ENCODE results near the gene ATP1A2.
"Not testable (repeated sequence)": the region's sequence is repeated elsewhere in the genome, so short reads cannot be mapped to it uniquely, and the experiment has no call there.

The ATP1A2 gene

DNA sequence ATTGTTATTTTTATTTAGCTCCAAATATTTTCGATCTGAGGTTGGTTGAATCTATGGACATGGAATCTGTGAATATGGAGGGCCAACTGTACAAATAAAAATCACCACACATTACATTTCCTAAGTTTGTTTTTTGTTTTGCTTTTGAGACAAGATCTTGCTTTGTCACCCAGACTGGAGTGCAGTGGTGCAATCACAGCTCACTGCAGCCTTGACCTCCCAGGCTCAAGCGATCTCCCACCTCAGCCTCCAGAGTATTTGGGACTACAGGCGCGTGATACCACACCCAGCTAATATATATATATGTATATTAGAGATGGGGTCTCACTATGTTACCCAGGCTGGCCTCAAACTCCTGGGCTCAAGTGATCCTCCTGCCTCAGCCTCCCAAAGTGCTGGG, 10.8 kb downstream of the ATP1A2 start:
- not testable (repeated sequence) for DNase-seq

DNA sequence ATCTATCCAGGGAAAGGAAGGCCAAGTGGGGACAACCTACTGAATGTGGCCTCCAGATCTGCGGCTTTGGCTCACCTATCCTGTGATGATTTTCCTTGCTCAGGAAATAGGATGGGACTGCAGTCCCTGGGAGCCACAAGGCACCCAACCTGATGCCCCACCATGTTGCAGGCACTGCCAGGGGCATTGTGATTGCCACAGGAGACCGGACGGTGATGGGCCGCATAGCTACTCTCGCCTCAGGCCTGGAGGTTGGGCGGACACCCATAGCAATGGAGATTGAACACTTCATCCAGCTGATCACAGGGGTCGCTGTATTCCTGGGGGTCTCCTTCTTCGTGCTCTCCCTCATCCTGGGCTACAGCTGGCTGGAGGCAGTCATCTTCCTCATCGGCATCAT, 11.8 kb downstream of the ATP1A2 start:
- no peak for DNase-seq

DNA sequence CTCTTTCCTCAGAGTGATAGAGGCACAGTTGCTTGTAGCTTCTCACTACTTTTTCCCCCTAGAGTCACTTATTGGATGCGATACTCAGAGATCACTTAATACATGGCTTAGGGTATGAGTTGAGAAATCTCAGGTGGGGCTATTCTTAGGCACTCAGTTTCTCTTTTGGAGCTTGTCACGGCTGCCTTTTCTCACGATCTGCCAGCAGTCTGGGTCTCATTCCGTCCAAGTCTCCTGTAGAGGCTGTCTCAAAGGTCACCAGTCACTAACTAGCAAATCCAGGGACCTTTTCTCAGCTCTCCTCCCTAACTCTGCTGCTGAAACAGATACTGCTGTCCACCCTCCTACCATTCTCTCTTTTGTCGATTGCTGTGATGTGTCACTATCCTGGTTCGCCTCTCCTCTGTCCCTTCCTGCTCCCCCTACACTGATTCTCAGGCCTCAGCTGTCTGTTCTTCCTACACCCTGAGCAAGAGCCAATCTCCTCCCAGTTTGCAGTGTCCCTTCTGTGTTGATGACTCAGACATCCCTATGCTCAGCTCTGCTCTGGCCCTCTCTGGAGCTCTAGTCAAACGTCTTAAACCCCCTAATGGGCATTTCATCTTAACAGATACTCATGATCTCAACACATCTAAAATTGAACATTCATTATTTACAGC, 12.4 kb downstream of the ATP1A2 start:
- DNase-seq: no peak

DNA sequence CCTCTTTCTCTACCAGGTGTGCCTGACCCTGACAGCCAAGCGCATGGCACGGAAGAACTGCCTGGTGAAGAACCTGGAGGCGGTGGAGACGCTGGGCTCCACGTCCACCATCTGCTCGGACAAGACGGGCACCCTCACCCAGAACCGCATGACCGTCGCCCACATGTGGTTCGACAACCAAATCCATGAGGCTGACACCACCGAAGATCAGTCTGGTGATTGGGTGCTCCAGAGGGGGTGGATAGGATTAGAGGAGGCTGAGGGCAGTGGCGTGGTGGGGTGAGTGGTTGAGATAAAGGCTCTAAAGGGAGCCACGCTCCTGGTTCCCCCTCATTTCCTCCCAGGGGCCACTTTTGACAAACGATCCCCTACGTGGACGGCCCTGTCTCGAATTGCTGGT, 13.1 kb downstream of the ATP1A2 start:
- no peak for DNase-seq

DNA sequence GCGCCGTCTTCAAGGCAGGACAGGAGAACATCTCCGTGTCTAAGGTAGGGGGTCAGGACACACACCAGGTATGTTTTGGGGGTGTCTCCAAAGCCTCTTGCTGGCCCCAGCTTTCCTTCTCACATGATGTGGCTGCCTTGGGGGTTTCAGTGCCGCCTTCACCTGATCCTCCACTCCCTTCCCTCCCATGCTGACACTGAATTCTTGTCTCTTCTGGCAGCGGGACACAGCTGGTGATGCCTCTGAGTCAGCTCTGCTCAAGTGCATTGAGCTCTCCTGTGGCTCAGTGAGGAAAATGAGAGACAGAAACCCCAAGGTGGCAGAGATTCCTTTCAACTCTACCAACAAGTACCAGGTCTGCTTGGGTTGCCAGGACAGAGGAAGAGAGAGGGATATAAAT, 13.5 kb downstream of the ATP1A2 start:
- no peak for DNase-seq

DNA sequence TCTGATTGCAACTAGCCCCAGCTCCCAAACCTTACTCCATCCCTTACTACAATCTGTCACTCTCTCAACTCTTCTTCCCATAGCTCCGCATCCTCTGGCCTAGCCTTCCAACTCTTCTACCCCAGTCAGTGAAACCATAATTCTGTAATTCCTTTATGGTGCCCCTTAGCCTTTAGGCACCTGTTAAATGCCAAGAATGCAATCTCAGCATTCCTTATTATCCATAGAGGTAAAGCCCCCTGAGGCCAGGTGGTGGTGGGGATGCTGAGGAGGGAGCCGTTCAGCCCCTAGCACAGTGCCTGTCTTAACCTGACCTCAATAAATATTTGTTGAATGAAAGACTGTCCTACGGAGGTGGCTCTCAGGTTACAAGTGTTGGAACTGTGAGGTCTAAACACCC, 14.0 kb downstream of the ATP1A2 start:
- no peak for DNase-seq

DNA sequence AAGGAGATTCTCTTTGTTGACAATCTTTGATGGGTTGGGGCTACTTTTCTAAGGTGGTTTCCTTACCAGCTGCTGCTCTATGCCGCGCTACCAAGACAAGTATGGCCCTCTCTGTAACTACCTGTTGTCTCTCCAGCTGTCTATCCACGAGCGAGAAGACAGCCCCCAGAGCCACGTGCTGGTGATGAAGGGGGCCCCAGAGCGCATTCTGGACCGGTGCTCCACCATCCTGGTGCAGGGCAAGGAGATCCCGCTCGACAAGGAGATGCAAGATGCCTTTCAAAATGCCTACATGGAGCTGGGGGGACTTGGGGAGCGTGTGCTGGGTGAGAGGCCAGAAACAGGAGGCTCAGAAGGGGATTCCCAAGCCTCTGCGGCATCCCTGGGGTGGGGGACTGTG, 14.4 kb downstream of the ATP1A2 start:
- DNase-seq: no peak

DNA sequence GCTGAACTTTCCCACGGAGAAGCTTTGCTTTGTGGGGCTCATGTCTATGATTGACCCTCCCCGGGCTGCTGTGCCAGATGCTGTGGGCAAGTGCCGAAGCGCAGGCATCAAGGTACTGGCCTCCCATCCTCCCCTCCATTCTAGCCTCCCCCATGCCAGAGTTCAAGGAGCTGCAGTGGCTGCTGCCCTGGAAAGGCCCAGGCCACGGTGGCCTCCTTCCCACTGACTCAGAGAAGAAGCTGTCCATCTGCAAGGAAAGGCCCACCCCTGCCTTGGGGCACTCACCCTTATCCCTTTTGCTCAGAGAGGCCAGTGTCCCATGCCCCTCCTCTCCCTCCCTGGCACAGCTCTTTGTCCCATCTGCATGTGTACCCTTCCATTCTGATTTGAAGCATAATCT, 14.9 kb downstream of the ATP1A2 start:
- DNase-seq: no peak

DNA sequence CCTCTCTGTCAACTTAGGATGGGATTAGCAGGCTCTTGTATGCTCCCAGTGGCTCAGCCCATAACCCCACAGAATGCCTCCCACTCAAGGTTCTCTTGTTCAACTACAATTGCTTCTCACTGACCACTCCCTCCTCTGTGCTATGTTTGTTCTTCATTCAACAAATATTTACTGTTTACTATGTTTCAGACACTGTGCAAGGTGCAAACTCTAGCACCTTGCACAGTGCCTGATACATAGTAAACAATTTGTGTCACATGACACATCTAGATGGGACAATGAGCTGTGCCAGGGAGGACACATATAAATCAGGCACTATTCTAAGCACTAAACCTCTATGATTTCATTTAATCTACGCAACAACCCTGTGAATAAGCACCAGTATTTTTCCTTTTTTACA, 15.4 kb downstream of the ATP1A2 start:
- no peak for DNase-seq

DNA sequence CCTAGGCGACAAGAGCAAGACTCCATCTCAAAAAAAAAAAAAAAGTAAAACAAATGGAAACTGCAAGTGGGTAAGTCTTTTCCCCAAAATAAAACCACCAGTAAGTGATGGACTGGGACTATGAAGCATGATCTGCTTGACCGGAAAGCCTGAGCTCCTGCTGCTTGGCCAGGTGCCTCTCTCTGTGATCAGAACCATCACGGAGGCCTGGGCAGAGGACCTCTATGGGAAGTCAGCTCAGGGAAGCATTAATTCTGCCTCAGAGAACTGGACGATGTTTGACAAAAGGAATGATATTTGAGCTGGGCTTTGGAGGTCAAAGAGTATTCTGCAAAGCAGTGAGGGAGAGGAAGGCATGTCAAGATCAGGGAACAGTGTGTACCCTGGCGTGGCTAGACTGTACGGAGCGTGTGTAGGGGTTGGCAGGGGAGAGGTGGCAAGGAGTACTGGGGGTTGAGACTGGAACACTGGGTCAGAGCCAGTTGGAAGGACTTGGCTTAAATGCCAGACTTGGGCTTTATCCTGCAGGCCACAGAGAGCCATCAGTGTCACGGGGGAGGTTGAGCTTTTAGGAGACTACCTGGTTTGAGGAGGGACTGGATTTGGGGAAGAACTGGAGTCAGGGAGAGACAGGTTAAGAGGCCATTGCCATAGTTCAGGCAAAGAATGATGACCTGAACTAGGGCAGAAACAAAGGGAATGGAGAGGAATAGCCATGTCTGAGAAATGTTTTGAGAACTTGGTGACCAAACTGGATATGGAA, 16.4 kb downstream of the ATP1A2 start:
- no peak for DNase-seq

DNA sequence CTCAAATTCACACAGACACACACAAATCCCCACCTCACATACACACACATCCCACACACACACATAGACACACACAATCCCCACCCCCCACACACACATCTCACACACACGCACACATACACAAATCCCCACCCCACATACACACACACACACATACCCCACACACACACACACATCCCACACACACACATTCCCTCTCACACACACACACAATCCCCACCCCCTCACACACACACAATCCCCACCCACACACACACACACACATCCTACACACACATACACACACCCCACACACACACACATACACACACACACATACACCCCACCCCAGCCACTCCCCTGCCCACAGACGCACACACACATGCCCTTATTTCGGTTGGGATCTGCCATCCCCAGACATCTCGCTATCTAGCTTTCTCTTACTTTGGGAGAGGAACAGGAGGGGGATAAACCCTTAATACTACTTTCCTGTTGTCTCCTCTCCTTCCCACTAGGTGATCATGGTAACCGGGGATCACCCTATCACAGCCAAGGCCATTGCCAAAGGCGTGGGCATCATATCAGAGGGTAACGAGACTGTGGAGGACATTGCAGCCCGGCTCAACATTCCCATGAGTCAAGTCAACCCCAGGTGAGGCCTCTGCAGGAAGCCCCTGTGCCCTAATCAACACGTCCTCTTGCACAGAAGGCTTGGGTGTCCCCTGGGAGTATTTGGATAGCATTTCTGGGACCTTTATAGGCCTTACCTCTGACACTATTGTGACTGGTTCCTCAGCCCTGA, 18.6 kb downstream of the ATP1A2 start:
- no peak for DNase-seq

DNA sequence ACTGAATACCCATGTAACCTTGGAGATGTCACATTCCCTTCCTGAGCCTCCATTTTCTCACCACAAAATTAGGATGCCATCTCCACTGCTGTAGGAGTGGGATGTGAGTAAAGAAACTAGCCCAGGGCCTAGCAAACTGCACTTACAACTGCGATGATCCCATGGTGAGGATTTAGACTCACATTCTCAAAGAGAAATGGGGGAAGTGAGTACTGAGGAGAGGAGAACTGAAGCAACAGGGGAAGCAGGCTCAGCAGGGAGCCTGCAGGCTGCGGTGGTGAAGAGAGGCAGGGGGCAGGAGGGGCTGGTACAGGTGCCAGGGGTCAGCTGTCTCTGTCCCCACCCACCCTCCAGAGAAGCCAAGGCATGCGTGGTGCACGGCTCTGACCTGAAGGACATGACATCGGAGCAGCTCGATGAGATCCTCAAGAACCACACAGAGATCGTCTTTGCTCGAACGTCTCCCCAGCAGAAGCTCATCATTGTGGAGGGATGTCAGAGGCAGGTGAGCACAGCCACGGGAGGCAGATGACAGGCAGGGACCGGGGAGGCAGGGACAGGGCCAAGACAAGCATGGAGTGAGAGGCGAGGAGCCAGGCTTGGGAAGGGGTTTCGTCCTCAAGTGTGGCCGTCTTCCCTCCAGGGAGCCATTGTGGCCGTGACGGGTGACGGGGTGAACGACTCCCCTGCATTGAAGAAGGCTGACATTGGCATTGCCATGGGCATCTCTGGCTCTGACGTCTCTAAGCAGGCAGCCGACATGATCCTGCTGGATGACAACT, 19.4 kb downstream of the ATP1A2 start:
- DNase-seq: no peak

DNA sequence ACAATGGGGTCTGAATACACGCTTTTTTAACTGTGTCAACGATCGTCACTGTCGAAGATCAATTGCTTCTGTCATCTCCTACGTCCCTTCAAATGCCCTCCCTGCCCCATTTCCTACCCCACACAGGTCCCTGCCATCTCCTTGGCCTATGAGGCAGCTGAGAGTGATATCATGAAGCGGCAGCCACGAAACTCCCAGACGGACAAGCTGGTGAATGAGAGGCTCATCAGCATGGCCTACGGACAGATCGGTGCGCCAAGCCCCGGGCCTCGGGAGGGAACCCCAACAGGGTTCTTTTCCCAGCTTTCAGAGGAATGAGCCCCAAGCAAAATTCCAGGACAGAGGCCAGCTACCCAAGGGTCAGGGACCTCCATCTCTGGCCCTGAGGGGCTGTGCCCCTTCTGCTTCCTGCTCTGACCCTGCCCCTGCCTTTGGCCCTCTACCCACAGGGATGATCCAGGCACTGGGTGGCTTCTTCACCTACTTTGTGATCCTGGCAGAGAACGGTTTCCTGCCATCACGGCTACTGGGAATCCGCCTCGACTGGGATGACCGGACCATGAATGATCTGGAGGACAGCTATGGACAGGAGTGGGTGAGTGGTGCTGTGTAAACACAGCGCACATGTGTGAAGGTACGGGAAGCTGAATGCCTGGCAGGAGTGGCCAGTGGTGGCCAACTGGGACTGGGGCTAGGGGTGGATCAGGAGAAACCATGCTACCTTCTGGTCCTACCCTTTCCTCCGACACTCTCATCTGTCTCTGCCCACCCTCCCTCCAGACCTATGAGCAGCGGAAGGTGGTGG, 20.8 kb downstream of the ATP1A2 start:
- DNase-seq: no peak

DNA sequence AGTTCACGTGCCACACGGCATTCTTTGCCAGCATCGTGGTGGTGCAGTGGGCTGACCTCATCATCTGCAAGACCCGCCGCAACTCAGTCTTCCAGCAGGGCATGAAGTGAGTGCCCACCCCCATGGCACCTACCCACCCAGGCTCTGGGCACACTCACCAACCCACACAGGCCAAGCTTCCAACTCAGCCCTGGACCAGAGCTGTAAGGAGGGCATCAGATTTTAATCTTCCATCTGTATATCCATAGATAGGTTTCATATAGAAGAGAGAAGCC, 21.3 kb downstream of the ATP1A2 start:
- DNase-seq: no peak

DNA sequence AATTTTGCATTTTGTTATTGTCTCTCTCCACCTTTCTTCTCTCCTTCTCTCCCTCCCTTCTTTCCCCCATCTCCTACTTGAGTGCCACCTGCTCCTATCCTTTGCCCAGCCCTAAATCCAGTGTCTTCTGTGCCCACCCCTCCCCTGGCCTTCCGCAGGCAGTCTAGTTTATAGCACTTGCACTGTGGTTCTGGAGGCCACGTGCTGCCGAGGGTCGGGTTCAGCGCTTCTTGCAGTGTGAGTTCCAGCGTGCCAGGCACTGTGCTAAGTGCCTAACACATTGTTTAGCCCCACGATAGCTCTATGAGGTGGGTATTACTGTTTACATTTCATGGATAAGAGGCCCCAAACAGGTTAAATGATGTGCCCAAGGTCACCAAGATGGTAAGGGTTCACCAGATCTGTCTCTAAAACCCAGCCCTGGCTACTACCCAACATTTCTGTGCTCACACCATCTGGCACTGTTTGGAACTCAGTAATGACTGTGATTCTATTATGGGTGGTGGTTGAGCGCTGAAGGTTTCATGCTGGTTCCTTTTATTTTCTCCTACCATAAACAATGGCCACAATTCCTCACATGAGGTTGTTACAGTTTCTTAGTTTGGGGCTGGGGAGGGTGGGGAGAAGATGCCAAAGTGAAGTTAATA, 21.8 kb downstream of the ATP1A2 start:
- no peak for DNase-seq

DNA sequence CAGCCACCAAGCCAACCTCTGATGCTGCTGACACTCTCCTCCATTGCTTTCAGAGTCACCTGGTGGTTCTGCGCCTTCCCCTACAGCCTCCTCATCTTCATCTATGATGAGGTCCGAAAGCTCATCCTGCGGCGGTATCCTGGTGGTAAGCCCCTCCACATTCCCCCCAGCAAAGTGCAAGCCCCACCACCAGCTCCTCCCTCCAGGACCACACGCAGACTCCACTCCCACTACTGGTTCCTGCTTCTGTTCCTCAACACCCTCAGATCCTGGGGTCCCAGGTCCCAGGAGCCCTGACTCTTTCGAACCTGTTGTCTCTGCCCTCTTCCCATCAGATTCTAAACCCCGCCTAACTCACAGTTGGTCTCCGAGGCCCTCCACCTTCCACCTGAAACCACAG, 24.3 kb downstream of the ATP1A2 start:
- no peak for DNase-seq

DNA sequence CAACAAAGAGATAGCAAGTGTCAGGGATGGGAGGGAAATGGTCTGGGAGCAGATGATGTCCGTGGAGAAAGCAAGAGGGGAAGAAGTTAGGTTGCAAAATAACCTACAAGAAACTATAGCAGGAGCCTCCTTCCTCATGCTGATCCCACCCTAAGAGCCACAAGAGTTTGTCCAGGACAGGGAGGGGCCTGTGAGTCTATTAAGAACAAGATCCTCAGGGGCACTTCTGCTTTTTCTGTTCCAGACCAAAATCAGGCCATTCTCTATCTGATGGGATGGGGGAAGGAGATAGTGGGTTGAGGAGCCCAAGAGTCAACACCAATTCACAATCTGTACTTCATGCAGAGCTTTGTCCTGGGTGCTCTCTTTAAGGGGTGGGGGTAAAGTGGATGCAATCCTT, 28.1 kb downstream of the ATP1A2 start:
- DNase-seq: no peak

DNA sequence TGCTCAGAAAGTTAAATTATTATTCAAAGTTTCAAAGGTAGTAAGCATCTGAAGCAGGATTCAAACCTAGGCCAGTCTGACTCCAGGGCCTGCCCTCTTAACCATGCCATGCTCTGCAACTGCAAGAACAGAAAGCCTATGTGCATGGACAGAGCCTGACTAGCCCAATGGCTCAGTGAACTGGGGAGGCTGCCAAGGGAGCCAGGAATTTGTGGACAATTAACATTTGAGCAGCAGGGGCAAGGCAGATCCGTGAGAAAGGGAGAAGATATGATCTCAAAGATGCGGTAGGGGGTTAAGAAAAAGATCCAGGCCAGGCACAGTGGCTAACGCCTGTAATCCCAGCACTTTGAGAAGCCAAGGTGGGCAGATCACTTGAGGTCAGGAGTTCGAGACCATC, 29.4 kb downstream of the ATP1A2 start:
- no peak for DNase-seq

DNA sequence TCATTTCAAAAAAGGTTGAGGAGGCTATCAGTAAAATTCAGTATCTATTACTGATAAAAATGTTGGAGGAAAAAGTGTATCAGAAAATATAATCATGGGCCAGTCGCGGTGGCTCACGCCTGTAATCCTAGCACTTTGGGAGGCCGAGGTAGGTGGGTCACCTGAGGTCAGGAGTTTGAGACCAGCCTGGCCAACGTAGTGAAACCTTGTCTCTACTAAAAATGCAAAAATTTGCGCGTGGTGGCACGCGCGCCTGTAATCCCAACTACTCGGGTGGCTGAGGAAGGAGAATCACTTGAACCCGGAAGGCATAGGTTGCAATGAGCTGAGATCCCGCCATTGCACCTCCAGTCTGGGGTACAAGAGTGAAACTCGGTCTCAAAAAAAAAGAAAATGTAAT, 30.5 kb downstream of the ATP1A2 start:
- DNase-seq: no peak

DNA sequence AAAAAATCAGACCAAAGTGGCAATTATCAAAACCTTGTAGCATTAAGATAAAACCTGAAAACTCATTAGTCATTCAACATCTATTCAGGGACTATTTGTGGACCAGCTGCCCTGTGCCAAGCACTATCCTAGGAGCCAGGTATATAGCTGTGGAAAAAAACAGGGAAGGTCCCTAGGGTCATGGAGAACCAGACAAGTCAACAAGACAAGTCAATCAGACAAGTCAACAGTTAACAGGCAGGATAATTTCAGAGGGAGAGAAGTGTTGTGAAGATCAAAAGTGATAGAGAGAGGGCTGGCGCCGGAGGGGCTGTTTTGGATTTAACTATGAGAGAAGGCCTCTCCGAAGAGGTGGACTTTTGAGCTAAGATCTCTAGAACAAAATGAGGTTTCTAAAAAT, 32.6 kb downstream of the ATP1A2 start:
- DNase-seq: no peak

DNA sequence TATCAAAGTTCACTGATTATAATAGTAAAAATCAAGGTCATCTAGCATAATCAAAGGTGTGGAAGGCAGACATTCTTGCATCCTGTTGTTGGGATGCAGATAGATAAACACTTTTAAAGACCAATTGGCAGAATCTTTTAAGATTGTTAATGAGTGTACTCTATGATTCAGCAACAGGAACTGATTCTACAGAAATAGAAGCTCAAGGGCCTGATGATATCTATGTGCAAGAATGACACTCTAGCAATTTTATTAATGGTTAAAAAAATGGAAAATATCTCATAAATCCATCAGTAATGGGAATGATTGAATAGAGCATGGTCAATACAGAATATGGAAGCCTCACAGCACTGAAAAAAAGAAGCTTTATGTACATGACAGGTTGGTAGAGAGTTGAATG, 33.7 kb downstream of the ATP1A2 start:
- DNase-seq: no peak

DNA sequence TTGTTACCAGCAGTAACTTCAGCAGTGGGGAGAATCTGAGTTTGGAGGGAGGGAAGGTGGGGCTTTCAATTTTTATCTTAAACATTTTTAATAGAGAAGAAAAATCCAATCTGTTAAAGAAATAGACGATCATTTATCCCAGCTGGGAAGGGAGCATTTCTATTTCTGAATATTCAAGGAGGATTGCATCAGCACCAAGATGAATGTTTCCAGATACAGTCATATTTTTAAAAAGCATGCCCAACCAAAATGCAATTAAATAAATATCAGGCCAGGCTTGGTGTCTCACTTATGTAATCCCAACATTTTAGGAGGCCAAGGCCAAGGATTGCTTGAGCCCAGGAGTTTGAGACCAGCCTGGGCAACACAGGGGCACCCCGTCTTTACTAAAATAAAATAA, 34.2 kb downstream of the ATP1A2 start:
- no peak for DNase-seq

Measured in T-helper 9 cell (primary cell).